Measurements from ENCODE around the gene GNE.

GRCh38 chr9:36169166-36169565, 89.1 kb downstream of the GNE start, which contains the start of gene CCIN:
- TF ChIP-seq EP300 (IDR thresholded peaks at IDR 0.05; ENCODE audit: borderline replicate concordance), result no peak
- no peak for TF ChIP-seq RAD21 (IDR thresholded peaks at IDR 0.05; ENCODE audit: low read depth)
- TF ChIP-seq CREB1 (IDR thresholded peaks at IDR 0.05; ENCODE audit: low read depth), result no peak
- TF ChIP-seq, protein P1, sequence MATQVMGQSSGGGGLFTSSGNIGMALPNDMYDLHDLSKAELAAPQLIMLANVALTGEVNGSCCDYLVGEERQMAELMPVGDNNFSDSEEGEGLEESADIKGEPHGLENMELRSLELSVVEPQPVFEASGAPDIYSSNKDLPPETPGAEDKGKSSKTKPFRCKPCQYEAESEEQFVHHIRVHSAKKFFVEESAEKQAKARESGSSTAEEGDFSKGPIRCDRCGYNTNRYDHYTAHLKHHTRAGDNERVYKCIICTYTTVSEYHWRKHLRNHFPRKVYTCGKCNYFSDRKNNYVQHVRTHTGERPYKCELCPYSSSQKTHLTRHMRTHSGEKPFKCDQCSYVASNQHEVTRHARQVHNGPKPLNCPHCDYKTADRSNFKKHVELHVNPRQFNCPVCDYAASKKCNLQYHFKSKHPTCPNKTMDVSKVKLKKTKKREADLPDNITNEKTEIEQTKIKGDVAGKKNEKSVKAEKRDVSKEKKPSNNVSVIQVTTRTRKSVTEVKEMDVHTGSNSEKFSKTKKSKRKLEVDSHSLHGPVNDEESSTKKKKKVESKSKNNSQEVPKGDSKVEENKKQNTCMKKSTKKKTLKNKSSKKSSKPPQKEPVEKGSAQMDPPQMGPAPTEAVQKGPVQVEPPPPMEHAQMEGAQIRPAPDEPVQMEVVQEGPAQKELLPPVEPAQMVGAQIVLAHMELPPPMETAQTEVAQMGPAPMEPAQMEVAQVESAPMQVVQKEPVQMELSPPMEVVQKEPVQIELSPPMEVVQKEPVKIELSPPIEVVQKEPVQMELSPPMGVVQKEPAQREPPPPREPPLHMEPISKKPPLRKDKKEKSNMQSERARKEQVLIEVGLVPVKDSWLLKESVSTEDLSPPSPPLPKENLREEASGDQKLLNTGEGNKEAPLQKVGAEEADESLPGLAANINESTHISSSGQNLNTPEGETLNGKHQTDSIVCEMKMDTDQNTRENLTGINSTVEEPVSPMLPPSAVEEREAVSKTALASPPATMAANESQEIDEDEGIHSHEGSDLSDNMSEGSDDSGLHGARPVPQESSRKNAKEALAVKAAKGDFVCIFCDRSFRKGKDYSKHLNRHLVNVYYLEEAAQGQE (IDR thresholded peaks at IDR 0.05; ENCODE audit: low read depth), result no peak
- no peak for TF ChIP-seq TCF12 (IDR thresholded peaks at IDR 0.05; ENCODE audit: low read depth)
- no peak for TF ChIP-seq ZBTB7A (IDR thresholded peaks at IDR 0.05; ENCODE audit: low read depth)
